ENCODE measurements around the gene GIGYF2. TPM values are rescaled to one million over a fixed set of nuclear protein-coding genes. Genes with fewer than 3 reads are reported as not detected.

GIGYF2 gene
- 79.5 and 97.2 TPM in 2 replicates for total RNA-seq (2014; rRNA removed; shearing (Covaris generic))

DNA sequence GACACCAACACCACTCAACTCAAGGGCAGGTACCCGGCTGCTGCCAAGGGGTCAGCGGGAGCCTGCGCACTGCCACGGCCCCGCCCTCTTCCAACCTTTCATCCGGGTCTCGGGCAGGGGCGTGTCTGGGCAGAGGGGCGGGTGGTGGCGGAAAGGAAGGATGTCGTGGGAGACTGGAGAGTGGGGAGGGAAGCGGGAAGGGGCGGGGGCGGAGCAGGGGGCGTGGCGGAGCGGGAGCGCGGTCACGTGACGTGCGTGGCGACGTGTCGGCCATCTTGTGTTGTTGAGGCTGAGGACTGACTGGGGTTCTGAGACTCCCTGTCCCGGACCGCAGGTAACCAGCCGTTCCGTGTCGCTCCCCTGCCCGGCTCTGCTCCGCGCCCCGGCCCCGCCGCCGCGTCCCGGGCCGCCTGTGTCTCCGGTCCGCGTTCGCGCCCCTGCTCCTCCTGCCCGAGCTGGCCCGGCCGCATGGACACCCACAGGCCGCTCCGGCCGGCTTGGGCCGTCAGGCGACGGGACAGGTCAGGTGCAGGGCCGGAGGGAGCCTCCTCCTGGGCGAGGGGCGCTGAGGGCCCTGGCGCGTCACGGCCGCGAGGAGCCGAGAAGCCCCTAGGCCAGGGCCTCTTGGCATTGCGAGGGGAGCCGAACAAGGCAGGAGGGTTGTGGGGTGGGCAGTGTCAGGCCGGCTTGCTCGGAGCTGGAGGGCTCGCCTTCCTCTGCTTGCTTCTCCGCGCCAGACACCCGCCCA, at the start of gene GIGYF2:
GIGYF2 (plus strand) TSS at position 273 of the 748 bp plus-strand sequence. CDS start 37,867 bp downstream, outside the sequence.
- no peaks in the 10 kb centered on the region for H3K9me3 ChIP-seq (replicated peaks)
- H3K27me3 ChIP-seq: no peaks in the 10 kb centered on the region
- DNase-seq: peak; percentile 98 to 99
- peaks cover 12% of the 10 kb centered on the region for H3K36me3 ChIP-seq
- H3K4me3 ChIP-seq: peak within 1 kb of the TSS; percentile 100
- H3K4me1 ChIP-seq: peaks cover 12% of the 10 kb centered on the region
- H3K27ac ChIP-seq: peak within 1 kb of the TSS; percentile 90

GRCh38 chr2:232649033-232649432, 48.1 kb upstream of the GIGYF2 start:
- no peaks in the 10 kb centered on the region for H3K27me3 ChIP-seq

GRCh38 chr2:232652505-232652851, 44.7 kb upstream of the GIGYF2 start:
- Histone ChIP-seq H3K27me3 (no peaks in the 10 kb centered on the region), H3K27ac (no peak overlapping the region), H3K4me3 (no peak overlapping the region), H3K4me1 (peaks cover 8% of the 10 kb centered on the region), H3K36me3 (no peaks in the 10 kb centered on the region), H3K9me3 (replicated peaks) (no peaks in the 10 kb centered on the region)
- DNase-seq: no peak

More at GRCh38 chr2:232649033-232649432, 48.1 kb upstream of the GIGYF2 start:
- no peaks in the 10 kb centered on the region for H3K9me3 ChIP-seq (replicated peaks)
- no peak overlapping the region for H3K4me3 ChIP-seq
- H3K4me1 ChIP-seq: peaks cover 18% of the 10 kb centered on the region
- H3K27ac ChIP-seq: no peak overlapping the region
- H3K36me3 ChIP-seq: no peaks in the 10 kb centered on the region
- DNase-seq: no peak

DNA sequence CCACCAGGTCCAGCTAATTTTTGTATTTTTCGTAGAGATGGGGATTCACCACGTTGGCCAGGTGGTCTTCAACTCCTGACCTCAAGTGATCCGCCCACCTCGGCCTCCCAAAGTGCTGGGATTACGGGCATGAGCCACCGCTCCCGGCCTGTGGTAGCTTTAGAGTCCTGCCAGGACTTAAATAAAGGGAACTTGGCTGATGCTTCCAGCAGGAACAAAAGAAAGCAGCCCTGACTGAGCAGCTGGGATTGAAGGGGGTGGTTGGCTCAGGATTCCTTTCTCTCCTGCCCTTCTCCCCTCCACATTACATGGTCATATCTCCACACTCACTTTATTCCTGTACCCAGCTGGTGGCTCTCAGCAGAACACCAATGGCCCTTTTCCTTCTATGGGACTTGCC, 43.7 kb upstream of the GIGYF2 start:
- Histone ChIP-seq H3K36me3 (no peaks in the 10 kb centered on the region), H3K9me3 (replicated peaks) (no peaks in the 10 kb centered on the region), H3K27ac (no peak overlapping the region), H3K4me1 (peaks cover 4% of the 10 kb centered on the region), H3K4me3 (no peak overlapping the region), H3K27me3 (no peaks in the 10 kb centered on the region)
- DNase-seq: no peak

GRCh38 chr2:232655392-232655791, 41.7 kb upstream of the GIGYF2 start:
- Histone ChIP-seq H3K9me3 (replicated peaks) (no peaks in the 10 kb centered on the region), H3K4me3 (no peak overlapping the region)

GRCh38 chr2:232658217-232658785, 38.8 kb upstream of the GIGYF2 start:
- Histone ChIP-seq H3K9me3 (replicated peaks) (no peaks in the 10 kb centered on the region), H3K27ac (no peak overlapping the region), H3K4me3 (no peak overlapping the region), H3K36me3 (no peaks in the 10 kb centered on the region), H3K4me1 (no peaks in the 10 kb centered on the region), H3K27me3 (no peaks in the 10 kb centered on the region)
- DNase-seq: no peak

More at GRCh38 chr2:232655392-232655791, 41.7 kb upstream of the GIGYF2 start:
- Histone ChIP-seq H3K27me3 (no peaks in the 10 kb centered on the region), H3K27ac (no peak overlapping the region), H3K4me1 (0 out of 2 replicates have a peak, but pooled peaks cover 2% of the 10 kb centered on the region), H3K36me3 (no peaks in the 10 kb centered on the region)
- DNase-seq: no peak

GRCh38 chr2:232659359-232659758, 37.8 kb upstream of the GIGYF2 start:
- H3K27me3 ChIP-seq: no peaks in the 10 kb centered on the region
- DNase-seq: no peak
- H3K4me1 ChIP-seq: no peaks in the 10 kb centered on the region
- H3K27ac ChIP-seq: no peak overlapping the region
- H3K9me3 ChIP-seq (replicated peaks): no peaks in the 10 kb centered on the region
- H3K4me3 ChIP-seq: no peak overlapping the region
- peaks cover 4% of the 10 kb centered on the region; the same call in 1 of the 2 replicates for H3K36me3 ChIP-seq

GRCh38 chr2:232662486-232663260, 34.5 kb upstream of the GIGYF2 start:
- no peaks in the 10 kb centered on the region for H3K27me3 ChIP-seq
- no peak for DNase-seq
- no peak overlapping the region for H3K4me3 ChIP-seq
- H3K4me1 ChIP-seq: no peaks in the 10 kb centered on the region
- no peaks in the 10 kb centered on the region for H3K9me3 ChIP-seq (replicated peaks)
- peaks cover 4% of the 10 kb centered on the region; the same call in 1 of the 2 replicates for H3K36me3 ChIP-seq
- no peak overlapping the region for H3K27ac ChIP-seq

GRCh38 chr2:232666051-232666805, 30.9 kb upstream of the GIGYF2 start:
- no peak for DNase-seq
- Histone ChIP-seq H3K4me1 (no peaks in the 10 kb centered on the region), H3K36me3 (peaks cover 4% of the 10 kb centered on the region; the same call in 1 of the 2 replicates), H3K9me3 (replicated peaks) (no peaks in the 10 kb centered on the region), H3K27me3 (no peaks in the 10 kb centered on the region), H3K27ac (no peak overlapping the region), H3K4me3 (no peak overlapping the region)

DNA sequence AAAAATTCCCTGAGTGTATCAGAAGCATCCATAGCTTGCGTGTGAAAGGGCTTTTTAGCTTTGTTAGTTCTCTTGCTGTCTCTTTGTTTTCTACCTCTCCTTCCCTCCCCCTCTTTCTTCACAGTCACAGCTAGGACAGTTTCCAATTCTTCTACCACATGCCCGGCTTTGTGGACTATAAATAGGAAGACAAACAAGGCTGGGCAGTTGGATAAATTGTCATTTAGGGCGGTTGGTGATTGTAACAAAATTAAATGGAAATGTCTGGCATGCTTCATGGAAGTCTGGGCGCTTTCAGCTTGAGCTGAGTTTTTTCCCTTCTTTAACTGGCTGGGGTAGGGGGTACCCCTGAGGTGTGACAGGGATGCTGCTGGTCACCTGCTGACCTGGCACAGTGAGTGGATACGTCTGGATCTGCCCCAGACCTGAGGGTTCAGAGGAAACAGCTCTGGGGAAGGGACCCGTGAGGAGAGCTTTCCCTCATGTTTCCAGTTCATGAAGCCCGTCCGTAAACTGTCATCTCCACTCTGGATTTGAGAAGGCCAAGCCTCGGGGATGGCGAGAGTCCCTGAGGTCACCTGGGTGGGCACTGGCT, 29.0 kb upstream of the GIGYF2 start:
- no peak for DNase-seq
- Histone ChIP-seq H3K4me1 (no peaks in the 10 kb centered on the region), H3K27ac (no peak overlapping the region), H3K27me3 (no peaks in the 10 kb centered on the region), H3K4me3 (no peak overlapping the region), H3K36me3 (peaks cover 4% of the 10 kb centered on the region), H3K9me3 (replicated peaks) (no peaks in the 10 kb centered on the region)

- no peak overlapping the region for H3K4me3 ChIP-seq
- no peak for DNase-seq
- no peak overlapping the region for H3K27ac ChIP-seq
- no peaks in the 10 kb centered on the region for H3K4me1 ChIP-seq
- peaks cover 2% of the 10 kb centered on the region for H3K36me3 ChIP-seq
- no peaks in the 10 kb centered on the region for H3K9me3 ChIP-seq (replicated peaks)
- no peaks in the 10 kb centered on the region for H3K27me3 ChIP-seq
Measured at GRCh38 chr2:232668805-232669444, 28.2 kb upstream of the GIGYF2 start.

DNA sequence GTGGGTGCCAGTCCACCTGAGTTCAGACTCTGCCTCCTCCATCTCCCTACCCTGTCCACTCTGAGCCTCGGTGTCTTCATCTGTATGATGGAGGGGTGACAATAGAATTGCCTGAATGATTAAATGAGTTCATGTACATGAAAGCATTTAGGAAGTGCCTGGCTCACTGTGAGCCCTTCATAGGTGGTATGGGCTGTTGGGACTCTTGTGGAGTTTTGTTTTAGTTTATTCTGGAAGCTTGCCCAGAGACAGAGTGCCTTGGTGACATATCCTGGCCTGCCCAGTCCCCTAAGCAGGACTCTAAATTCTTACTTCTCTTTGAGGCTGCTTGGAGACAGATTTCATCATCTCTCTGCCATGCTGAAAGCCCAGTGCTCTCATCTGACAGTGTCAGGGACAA, 24.5 kb upstream of the GIGYF2 start:
- no peak overlapping the region for H3K27ac ChIP-seq
- no peak for DNase-seq
- H3K9me3 ChIP-seq (replicated peaks): no peaks in the 10 kb centered on the region
- H3K27me3 ChIP-seq: no peaks in the 10 kb centered on the region
- peaks cover 2% of the 10 kb centered on the region; the same call in 1 of the 2 replicates for H3K36me3 ChIP-seq
- no peaks in the 10 kb centered on the region for H3K4me1 ChIP-seq
- H3K4me3 ChIP-seq: no peak overlapping the region

DNA sequence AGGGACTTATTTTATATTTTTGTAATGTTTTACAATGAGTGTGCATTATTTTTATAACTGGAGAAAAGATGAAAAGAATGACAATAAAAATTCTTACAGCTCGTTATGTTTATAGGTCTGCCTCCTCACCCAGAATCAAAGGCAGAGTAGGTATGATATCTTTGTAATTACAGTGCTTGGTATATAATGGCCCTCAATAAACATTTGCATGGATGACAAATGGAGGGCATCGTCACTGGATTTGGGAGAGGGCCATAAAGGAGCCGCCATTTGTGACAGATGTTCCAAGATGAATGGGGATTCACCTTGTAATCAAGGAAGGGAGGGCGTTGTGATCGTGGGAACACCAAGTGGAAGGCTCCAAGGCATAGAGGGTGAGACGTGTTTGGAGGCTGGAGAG, 22.6 kb upstream of the GIGYF2 start:
- DNase-seq: no peak
- no peak overlapping the region for H3K4me3 ChIP-seq
- H3K27ac ChIP-seq: no peak overlapping the region
- no peaks in the 10 kb centered on the region for H3K4me1 ChIP-seq
- H3K9me3 ChIP-seq (replicated peaks): no peaks in the 10 kb centered on the region
- H3K36me3 ChIP-seq: peaks cover 2% of the 10 kb centered on the region; the same call in 1 of the 2 replicates
- H3K27me3 ChIP-seq: no peaks in the 10 kb centered on the region

DNA sequence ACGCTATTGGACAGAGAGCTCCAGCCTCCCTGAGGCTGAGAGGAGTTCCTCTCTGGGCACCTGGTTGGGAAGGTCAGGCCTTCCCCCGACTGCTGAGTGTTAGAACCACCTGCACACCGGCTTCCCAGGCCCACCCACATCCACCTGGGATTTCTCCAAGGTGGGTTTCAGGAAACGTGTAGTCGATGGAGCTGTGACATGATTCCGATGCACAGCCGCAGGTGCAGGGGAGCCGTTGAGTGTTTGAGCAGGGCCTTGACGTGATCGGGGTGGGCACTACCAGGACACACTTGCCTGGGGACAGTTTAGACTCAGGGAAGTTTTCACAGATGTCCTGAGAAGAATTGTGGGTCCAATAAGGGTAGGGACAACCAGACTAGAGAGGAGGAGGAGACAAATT, 21.8 kb upstream of the GIGYF2 start:
- DNase-seq: no peak

More for the DNA sequence above, 21.8 kb upstream of the GIGYF2 start:
- H3K36me3 ChIP-seq: peaks cover 2% of the 10 kb centered on the region; the same call in 1 of the 2 replicates
- no peaks in the 10 kb centered on the region for H3K9me3 ChIP-seq (replicated peaks)
- no peak overlapping the region for H3K4me3 ChIP-seq
- no peak overlapping the region for H3K27ac ChIP-seq
- H3K27me3 ChIP-seq: no peaks in the 10 kb centered on the region
- H3K4me1 ChIP-seq: no peaks in the 10 kb centered on the region
